ENCODE results near the gene CFAP54.
A peak's percentile ranks its signal among the peaks of the same experiment; 100 is the strongest.

The CFAP54 gene

GRCh38 chr12:96864335-96864734 lies 375.0 kb downstream of the CFAP54 start:
- Histone ChIP-seq H3K27ac (no peak overlapping the region), H3K4me3 (no peak overlapping the region)

DNA sequence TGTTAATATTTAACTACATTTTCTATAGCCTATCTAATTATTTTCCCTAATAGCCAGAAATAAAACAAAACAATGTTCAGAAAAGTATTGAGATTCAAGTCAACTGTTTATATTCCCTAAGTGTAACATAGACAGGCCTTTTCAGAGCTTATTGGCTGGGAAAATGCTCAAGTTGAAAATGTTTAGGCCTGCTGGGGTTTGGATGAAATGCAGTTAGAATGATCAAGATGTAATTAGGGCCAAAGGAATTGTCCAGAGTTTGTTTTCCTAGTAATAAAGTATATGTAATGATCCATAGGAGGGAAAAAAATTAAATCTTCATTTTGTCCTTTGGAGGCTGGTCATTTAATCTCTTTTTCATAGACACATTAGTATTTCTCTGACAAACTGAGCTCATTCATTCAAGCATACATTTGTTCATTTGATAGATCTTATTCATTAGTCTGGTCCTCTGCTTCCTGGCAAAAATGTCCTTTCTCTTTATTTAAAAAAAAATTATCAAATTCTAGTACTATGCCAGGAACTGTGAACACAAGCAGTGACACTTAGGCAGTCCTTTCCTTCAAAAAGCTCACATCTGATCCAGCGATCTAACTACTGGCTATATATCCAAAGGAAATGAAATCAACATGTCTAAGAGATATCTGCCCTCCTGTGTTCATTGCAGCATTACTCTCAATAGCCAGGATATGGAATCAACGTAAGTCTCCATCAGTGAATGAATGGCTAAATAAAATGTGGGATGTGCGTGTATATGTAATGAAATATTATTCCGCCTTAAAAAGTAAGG lies 377.6 kb downstream of the CFAP54 start:
- no peak overlapping the region for H3K4me3 ChIP-seq
- H3K27ac ChIP-seq = no peak overlapping the region

DNA sequence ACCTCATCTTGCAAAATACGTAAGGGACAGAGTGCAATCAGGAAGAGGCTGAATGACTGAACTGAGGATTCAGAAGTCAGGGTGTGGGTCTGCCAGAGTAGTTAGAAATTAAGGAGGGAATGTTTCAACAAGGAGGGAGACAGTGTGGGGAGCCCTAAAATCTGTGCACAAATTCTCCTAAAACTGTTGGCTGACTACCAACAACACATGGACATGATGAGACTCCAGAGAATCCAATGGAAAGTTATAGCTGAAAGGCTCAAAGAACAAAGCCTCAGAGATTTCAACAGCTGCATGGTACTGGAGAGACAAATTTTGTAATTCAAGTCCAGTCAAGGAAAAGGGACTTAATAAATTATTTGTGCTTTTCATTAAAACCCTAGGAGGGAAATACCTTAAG lies 381.6 kb downstream of the CFAP54 start:
- Histone ChIP-seq H3K4me3 (no peak overlapping the region), H3K27ac (no peak overlapping the region)

GRCh38 chr12:96872961-96873360 lies 383.6 kb downstream of the CFAP54 start:
- Histone ChIP-seq H3K27ac (no peak overlapping the region), H3K4me3 (no peak overlapping the region)

DNA sequence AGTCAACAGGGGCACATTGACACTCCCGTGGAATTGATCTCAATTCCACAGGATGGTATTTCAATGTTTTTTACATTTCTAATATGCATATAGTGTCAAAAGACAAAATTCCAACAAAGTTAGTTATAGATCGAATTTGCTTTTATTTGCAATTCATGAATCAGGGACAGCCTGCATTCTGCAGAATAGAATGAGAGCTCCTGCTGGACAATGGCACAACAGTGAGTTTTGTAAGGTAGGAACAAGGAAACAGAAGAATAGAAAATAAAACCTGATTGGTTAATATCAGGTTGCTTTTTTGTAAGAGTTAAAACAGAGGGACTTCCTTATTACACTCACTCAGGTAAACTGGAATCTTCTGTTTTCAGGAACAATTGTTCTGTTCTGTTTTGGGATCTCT lies 384.8 kb downstream of the CFAP54 start:
- H3K4me3 ChIP-seq = no peak overlapping the region
- no peak overlapping the region for H3K27ac ChIP-seq

DNA sequence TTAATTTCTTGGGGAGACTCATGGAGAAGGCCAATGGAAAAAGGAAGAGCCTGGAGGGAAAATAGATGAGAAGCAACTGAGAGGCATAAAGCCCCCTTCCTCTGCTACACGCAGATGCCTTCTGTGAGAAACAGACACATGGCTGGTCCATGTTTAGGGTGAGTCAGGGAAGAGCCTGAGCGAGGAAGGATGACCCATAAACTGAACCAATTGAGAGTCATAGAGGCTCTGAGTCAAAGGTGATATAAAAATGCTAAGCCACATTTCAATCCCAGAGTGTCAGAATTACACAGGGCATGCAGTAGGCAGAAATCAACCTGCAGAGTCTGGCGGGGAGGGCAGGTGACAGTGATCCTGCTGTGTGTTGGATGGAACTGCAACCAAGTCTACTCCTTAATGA lies 387.6 kb downstream of the CFAP54 start:
- H3K4me3 ChIP-seq = no peak overlapping the region
- H3K27ac ChIP-seq = no peak overlapping the region

DNA sequence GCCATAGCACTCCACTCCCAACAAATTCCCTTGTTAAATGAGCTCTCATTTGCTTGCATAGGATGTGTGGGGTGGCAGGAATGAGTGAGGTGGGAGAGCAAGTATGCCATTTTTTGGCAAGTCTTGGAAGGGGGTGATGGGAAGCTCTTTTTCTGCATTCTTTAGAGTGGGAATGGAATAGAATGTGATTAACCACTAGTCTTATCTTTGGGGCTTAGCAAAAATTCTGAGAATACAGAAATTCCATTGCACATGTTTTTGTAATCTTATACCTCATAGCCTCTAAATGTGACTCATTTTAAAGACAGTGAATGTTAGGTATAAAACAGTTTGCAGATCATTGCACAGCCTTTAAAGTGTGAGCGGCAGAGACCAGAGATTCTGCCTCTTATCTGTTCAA lies 389.3 kb downstream of the CFAP54 start:
- H3K4me3 ChIP-seq = no peak overlapping the region
- no peak overlapping the region for H3K27ac ChIP-seq

DNA sequence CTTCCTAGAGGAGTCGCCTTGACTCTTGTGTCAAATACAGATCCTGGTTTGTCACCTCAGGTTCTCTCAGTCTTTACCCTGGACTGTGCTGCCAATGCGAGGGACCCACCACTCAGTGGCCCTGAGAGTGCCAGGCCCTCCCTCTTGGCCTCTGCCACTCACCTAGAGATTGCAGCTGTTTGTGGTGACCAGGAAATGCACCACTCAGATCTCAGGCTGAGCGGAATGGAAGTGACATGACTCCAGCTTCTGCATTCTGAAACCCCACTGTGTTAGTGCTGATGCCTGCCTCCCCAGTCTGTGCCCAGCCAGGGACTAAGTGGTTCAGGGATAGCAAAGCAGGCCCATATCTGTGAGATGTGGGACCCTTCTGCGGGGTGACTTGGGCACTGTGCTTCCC lies 389.9 kb downstream of the CFAP54 start:
- H3K27ac ChIP-seq = no peak overlapping the region
- no peak overlapping the region for H3K4me3 ChIP-seq

GRCh38 chr12:96880220-96880619 lies 390.8 kb downstream of the CFAP54 start:
- no peak overlapping the region for H3K4me3 ChIP-seq
- no peak overlapping the region for H3K27ac ChIP-seq

DNA sequence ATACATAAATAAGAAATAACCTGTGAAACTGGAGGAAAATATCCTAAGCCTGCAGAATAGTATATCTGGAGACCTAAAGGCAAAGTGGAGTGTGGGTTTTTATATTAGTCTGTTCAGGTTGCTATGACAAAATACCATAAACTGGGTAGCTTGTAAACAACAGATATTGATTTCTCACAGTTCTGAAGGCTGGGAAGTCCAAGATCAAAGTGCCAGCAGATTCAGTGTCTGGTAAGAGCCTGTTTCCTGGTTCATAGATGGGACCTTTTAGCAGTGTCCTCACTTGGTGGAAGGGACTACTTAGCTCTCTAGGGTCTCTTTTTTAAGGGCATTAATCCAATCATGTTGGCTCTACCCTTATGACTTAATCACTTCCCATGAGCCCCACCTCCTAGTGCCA lies 392.2 kb downstream of the CFAP54 start:
- no peak overlapping the region for H3K27ac ChIP-seq
- no peak overlapping the region for H3K4me3 ChIP-seq

DNA sequence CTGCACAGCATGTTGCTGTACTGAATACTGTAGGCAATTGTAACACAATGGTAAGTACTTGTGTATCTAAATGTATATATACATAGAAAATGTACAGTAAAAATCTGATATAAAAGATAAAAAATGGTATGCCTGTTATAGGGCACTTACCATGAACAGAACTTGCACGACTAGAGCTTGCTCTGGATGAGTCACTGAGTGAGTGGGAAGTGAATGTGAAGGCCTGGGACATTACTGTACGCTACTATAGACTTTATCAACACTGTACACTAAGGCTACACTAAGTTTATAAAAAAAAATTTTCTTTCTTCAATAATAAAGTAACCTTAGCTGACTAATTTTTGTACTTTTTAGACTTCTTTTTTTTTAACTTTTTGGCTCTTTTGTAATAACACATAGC lies 393.5 kb downstream of the CFAP54 start:
- no peak overlapping the region for H3K27ac ChIP-seq
- H3K4me3 ChIP-seq = no peak overlapping the region

DNA sequence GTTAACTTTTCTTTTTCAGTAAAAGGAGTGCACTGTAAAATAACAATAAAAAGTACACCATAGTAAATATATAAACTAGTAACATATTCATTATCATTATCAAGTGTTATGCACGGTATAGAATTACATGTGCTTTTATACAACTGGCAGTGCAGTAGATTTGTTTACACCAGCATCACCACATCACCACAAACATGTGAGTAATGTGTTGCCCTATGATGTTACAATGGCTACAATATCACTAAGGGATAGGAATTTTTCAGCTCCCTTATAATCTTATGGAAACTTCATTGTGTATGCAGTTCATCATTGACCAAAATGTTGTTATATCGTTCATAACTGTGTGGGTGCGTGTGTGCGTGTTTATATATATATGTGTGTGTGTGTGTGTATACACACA lies 394.2 kb downstream of the CFAP54 start:
- H3K4me3 ChIP-seq = no peak overlapping the region

DNA sequence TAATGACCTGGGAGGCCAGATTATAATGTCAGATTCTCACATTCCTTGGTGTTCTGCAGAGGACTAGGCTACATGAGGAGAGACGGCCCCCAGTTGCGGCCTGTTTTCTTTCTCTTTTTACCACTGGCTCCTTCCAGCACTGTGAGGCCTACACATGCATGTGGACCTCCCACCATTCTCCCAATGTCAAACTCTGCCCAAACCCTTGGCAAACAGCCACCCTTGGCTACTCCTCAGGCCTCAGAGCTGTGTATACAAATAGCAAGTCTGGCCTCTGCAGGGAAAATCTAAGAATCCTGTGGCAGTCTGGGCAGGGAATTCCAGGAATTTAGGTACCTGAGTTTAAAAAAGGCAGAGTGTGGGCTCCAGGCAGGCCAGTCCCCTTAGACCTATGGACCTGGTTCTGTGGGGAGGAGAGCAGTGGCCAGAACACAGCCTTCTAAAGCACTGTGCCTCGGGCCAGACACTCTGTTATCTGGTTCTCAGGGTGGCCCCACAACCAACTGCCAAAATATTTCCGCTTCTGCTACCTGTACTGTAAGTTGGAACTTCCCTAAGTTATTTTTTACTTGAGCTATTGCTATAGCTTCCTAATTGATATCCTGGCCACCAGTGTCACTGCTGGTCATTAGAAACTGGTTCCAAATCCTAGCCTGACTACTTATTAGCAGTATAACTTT lies 397.8 kb downstream of the CFAP54 start:
- H3K27ac ChIP-seq = no peak overlapping the region
- H3K4me3 ChIP-seq = no peak overlapping the region

More for the DNA sequence above, 394.2 kb downstream of the CFAP54 start:
- H3K27ac ChIP-seq = no peak overlapping the region

- no peak overlapping the region for H3K27ac ChIP-seq
Measured at GRCh38 chr12:96889273-96889933, 400.0 kb downstream of the CFAP54 start.

GRCh38 chr12:96890331-96890730 lies 401.0 kb downstream of the CFAP54 start:
- Histone ChIP-seq H3K27ac (peak overlapping the region in 2 of 21 experiments; percentile 5 to 10), H3K4me3 (no peak overlapping the region)

More at GRCh38 chr12:96889273-96889933, 400.0 kb downstream of the CFAP54 start:
- no peak overlapping the region for H3K4me3 ChIP-seq

- Histone ChIP-seq H3K4me3 (no peak overlapping the region), H3K27ac (no peak overlapping the region)
Measured at GRCh38 chr12:96892104-96892503, 402.7 kb downstream of the CFAP54 start.

DNA sequence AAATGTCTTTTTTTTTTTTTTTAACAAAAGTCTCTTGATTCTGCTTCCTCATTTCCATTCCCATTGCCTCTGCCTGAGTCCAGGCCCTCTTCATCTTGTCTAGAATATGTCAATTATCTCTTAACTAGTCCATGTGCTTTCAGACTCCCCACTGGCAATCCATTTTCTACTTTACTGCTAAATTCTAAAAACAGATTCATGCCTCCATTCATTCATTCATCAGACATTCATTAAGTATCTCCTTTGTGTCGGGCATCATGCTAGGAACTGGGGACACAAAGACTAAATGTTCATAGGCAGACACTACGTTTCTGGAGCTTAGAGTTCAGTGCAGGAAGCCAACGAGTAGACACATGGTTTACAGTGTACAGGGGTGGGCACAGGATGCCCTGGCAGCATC lies 408.0 kb downstream of the CFAP54 start:
- H3K27ac ChIP-seq = no peak overlapping the region
- no peak overlapping the region for H3K4me3 ChIP-seq

- H3K4me3 ChIP-seq = no peak overlapping the region
- no peak overlapping the region for H3K27ac ChIP-seq
Measured at GRCh38 chr12:96901175-96901574, 411.8 kb downstream of the CFAP54 start.

DNA sequence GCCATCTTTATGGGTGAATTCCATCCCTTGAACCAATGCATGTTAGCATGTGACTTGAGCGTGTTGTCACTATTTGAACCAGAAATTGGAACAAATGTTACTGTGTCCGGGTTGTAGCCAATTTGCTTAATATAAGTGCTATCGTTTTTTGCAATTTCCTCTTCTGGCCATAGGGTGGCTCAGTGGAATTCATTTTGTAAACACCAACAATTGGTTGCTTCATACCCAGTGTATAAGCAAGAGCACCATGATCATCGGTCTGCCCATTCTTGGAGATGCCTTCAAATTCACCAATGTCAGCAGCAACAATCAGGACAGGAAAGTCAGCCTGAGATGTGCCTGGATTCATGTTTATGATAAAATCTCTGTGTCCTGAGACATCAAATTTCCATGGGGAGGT lies 412.7 kb downstream of the CFAP54 start:
- Histone ChIP-seq H3K4me3 (no peak overlapping the region), H3K27ac (no peak overlapping the region)

DNA sequence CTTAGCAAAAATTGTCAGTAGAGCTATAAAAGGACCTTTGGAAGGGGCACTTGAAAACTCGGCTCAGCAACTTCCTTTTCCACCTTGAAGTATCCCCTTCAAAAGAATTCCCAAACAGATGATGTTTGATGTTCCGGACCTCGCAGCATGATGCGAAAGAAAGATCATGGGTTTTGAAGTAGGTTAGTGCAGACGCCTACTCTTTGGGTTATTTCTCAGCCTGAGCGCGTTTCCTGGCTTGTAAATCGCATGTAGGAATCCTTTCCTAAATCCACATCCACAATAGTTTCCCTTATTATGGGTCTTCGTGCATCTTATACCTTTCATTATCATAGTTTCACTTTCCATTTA lies 417.1 kb downstream of the CFAP54 start:
- H3K27ac ChIP-seq = peak overlapping the region; percentile 69 to 96 (median 91)
- peak overlapping the region; percentile 52 to 98 (median 81) for H3K4me3 ChIP-seq

Measured in skin epidermis (tissue), 12 donors.